A549 (cell line): Measurements from ENCODE around the gene RASGEF1C. TPM values are rescaled to one million over a fixed set of nuclear protein-coding genes. Genes with fewer than 3 reads are reported as not detected.

ENCODE experiments used
- ATAC-seq, 2 experiments: fragments of 200-7000 bp in 1 of 2; fragments of >200 bp in 1 of 2; cut with Nextera tagmentation in 1 of 2; cut with Tn5 transposase in 1 of 2; 3 replicates each; pipeline versions ENCODE4 v1.8.0 to v1.9.1; 2018 to 2020; ENCODE audit warnings: mild to moderate bottlenecking in 1 of 2, moderate library complexity in 1 of 2
- CTCF ChIA-PET: fragments of 300-600 bp; sonication (Branson Sonifier 250); formaldehyde crosslinking; extraction: SDS; loops from one replicate; lab custom pipeline; 2021; ENCODE audit warnings: antibody characterized with exemption, inconsistent platforms; lab: Yijun Ruan, JAX
- POLR2A ChIA-PET: fragments of 350-600 bp; formaldehyde crosslinking; extraction: SDS; loops from one replicate; lab custom pipeline; 2021; ENCODE audit warnings: antibody characterized with exemption, inconsistent platforms; lab: Yijun Ruan, JAX
- DNase-seq, 2 experiments: peaks; one replicate each; pipeline versions ENCODE4 v3.0.0 to v3.0.0-alpha.2; 2011 to 2016; ENCODE audit warnings: low read depth in 1 of 2, low spot score in 1 of 2
- FAIRE-seq: peaks from 2 replicates; lab custom pipeline; 2011; peaks lifted over from hg19 to GRCh38; lab: Jason Lieb, UNC
- H3K27ac ChIP-seq, 2 experiments: fragments of >200 bp; sonication (Bioruptor Twin); formaldehyde crosslinking; 3 replicates each; pipeline ENCODE4 v1.5.1; 2016 to 2017
- H3K4me1 ChIP-seq: fragments of >200 bp; sonication (Bioruptor Twin); formaldehyde crosslinking; 3 replicates; pipeline ENCODE4 v1.6.1; 2016
- H3K4me2 ChIP-seq: fragments of >200 bp; sonication (Bioruptor Twin); formaldehyde crosslinking; 3 replicates; pipeline ENCODE4 v1.6.1; 2016
- H3K4me3 ChIP-seq: fragments of >200 bp; sonication (Bioruptor Twin); formaldehyde crosslinking; 3 replicates; pipeline ENCODE4 v1.5.1; 2016
- H3K9me3 ChIP-seq: fragments of >200 bp; sonication (Bioruptor Twin); formaldehyde crosslinking; 3 replicates; pipeline ENCODE4 v1.6.1; 2016
- ATOH8 ChIP-seq: fragments of 250-450 bp; sonication (Bioruptor Pico); IDR thresholded peaks from 2 replicates; pipeline ENCODE4 v1.5.0; 2020; ENCODE audit warnings: low read depth, mild to moderate bottlenecking, moderate library complexity
- CBX2 ChIP-seq: fragments of 200-600 bp; sonication (generic); IDR thresholded peaks from 2 replicates; pipeline ENCODE4 v1.6.1; 2016; ENCODE audit warnings: low read depth, mild to moderate bottlenecking, borderline replicate concordance
- CBX8 ChIP-seq: fragments of 200-600 bp; sonication (generic); IDR thresholded peaks from 2 replicates; pipeline ENCODE4 v1.6.1; 2016
- CEBPB ChIP-seq, 2 experiments: fragments of >200 bp in 1 of 2; sonication (Bioruptor Twin) in 1 of 2; formaldehyde crosslinking in 1 of 2; IDR thresholded peaks; 2 replicates each; pipeline ENCODE4 v1.6.1; 2012 to 2016
- CTCF ChIP-seq: fragments of >200 bp; sonication (Bioruptor Twin); formaldehyde crosslinking; IDR thresholded peaks from 3 replicates; pipeline ENCODE4 v1.5.1; 2016
- EHMT2 ChIP-seq: fragments of 200-600 bp; sonication (generic); IDR thresholded peaks from 2 replicates; pipeline ENCODE4 v1.6.1; 2016; ENCODE audit warnings: antibody characterized with exemption, low read depth, mild to moderate bottlenecking, moderate library complexity
- FOSB ChIP-seq: fragments of 250-450 bp; sonication (Bioruptor Pico); IDR thresholded peaks from 2 replicates; pipeline ENCODE4 v1.5.0; 2020; ENCODE audit warnings: mild to moderate bottlenecking, moderate library complexity
- FOXS1 ChIP-seq: fragments of 250-450 bp; sonication (Bioruptor Pico); IDR thresholded peaks from 2 replicates; pipeline ENCODE4 v1.5.0; 2020; ENCODE audit warnings: mild to moderate bottlenecking, moderate library complexity
- HDAC2 ChIP-seq: fragments of 200-600 bp; sonication (generic); IDR thresholded peaks from 2 replicates; pipeline ENCODE4 v1.6.1; 2016
- HEYL ChIP-seq: fragments of 250-450 bp; sonication (Bioruptor Pico); IDR thresholded peaks from 2 replicates; pipeline ENCODE4 v1.8.0; 2021; ENCODE audit warnings: mild to moderate bottlenecking, moderate library complexity
- HOXA7 ChIP-seq: fragments of 250-450 bp; sonication (Bioruptor Pico); IDR thresholded peaks from 2 replicates; pipeline ENCODE4 v1.5.0; 2020; ENCODE audit warnings: mild to moderate bottlenecking, moderate library complexity
- HOXB5 ChIP-seq: fragments of 250-450 bp; sonication (Bioruptor Pico); IDR thresholded peaks from 2 replicates; pipeline ENCODE4 v1.5.0; 2020; ENCODE audit warnings: mild to moderate bottlenecking, moderate library complexity
- JUN ChIP-seq, 2 experiments: fragments of >200 bp; sonication (Bioruptor Twin); formaldehyde crosslinking; IDR thresholded peaks; 2 replicates in 1 of 2; 3 replicates in 1 of 2; pipeline ENCODE4 v1.6.1; 2016 to 2017
- JUNB ChIP-seq: fragments of >200 bp; sonication (Bioruptor Twin); formaldehyde crosslinking; IDR thresholded peaks from 2 replicates; pipeline ENCODE4 v1.6.1; 2016
- NFE2L2 ChIP-seq: fragments of 150-350 bp; conservative IDR thresholded peaks from 2 replicates; pipeline ENCODE4 v1.6.1; 2014; ENCODE audit warnings: low read length
- NPAS2 ChIP-seq: fragments of 250-450 bp; sonication (Bioruptor Pico); IDR thresholded peaks from 2 replicates; pipeline ENCODE4 v1.8.0; 2022; ENCODE audit warnings: mild to moderate bottlenecking, moderate library complexity, borderline replicate concordance
- RARB ChIP-seq: fragments of 250-450 bp; sonication (Bioruptor Pico); IDR thresholded peaks from 2 replicates; pipeline ENCODE4 v1.8.0; 2021; ENCODE audit warnings: mild to moderate bottlenecking, moderate library complexity
- RNF2 ChIP-seq: fragments of 200-600 bp; sonication (generic); IDR thresholded peaks from 2 replicates; pipeline ENCODE4 v1.6.1; 2016; ENCODE audit warnings: low read depth, mild to moderate bottlenecking, antibody characterized with exemption, moderate library complexity, borderline replicate concordance
- SMC3 ChIP-seq: fragments of >200 bp; sonication (Bioruptor Twin); formaldehyde crosslinking; IDR thresholded peaks from 3 replicates; pipeline ENCODE4 v1.6.1; 2018; ENCODE audit warnings: inconsistent platforms
- ZC3H11A ChIP-seq: fragments of 450-650 bp; IDR thresholded peaks from 2 replicates; pipeline ENCODE4 v1.6.1; 2014; ENCODE audit warnings: antibody characterized with exemption, mild to moderate bottlenecking
- WGBS: methylation state at CpG from one replicate; pipeline ENCODE4 v1.1.6; 2017; ENCODE audit errors: missing lambda C conversion rate; 5-methylcytosine and 5-hydroxymethylcytosine counted together
- polyA plus RNA-seq, 4 experiments: library from polyadenylated mRNA; depleted of rRNA in 3 of 4; stranded (reverse); fragments of >200 nt; fragmentation: RNase III in 1 of 4; extraction: RNeasy Plus Mini Kit Qiagen cat#74134 plus additional on column Dnase treatment in 1 of 4; gene quantifications; 2 replicates in 3 of 4; 3 replicates in 1 of 4; pipeline ENCODE4 v1.2.3, GENCODE V29; 2011 to 2017
- TF ChIP-seq, protein P1 (sequence below): fragments of 450-650 bp; IDR thresholded peaks from 2 replicates; pipeline ENCODE4 v1.6.1; 2014; ENCODE audit warnings: antibody characterized with exemption
- TF ChIP-seq, protein P2 (sequence below): IDR thresholded peaks from 2 replicates; pipeline ENCODE4 v1.6.1; 2012
- TF ChIP-seq, protein P3 (sequence below): fragments of 150-350 bp; IDR thresholded peaks from 2 replicates; pipeline ENCODE4 v1.6.1; 2014; ENCODE audit warnings: low read depth, mild to moderate bottlenecking, low read length
- TF ChIP-seq, protein P4 (sequence below): fragments of 200-600 bp; sonication (generic); IDR thresholded peaks from 2 replicates; pipeline ENCODE4 v1.6.1; 2016; ENCODE audit warnings: antibody characterized with exemption, mild to moderate bottlenecking, moderate library complexity

The RASGEF1C gene
- polyA plus RNA-seq, 2 of the 4 experiments (the other 2 are of a cell fraction): 0.12 TPM; not detected in 1

DNA sequence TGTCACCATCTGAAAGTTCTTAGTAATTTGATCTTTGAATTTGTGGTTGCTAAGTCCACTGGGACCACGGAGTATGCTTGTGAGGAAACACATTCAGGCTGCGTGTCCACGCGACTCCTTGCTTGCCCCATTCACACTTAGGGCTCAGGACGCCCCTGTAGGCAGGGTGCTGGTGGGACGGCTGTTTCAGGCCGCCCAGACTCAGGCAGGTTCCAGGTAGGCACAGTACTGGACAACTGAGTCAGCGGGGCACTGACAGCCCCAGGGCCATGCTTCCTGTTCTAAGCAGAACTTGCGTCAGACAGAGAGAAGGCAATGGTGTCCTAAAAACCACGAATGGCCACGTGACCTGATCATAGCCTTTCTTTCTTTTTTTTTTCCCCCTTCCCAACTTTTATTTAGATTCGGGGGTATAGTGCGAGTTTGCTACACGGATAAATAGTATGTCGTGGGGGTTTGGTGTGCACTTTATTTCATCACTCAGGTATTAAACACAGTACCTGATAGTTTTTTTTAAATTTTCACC lies 7.7 kb upstream of the RASGEF1C start:
- Histone ChIP-seq H3K4me3 (no peak overlapping the region), H3K4me1 (no peaks in the 10 kb centered on the region)
- DNase-seq: no peak
- no peak for ATAC-seq
- no peak for TF ChIP-seq NPAS2 (CRISPR knock-in tag)
- TF ChIP-seq JUN (IDR thresholded peaks at IDR 0.05): no peak
- no peak for TF ChIP-seq EHMT2
- no peak for TF ChIP-seq ATOH8
- no peak for TF ChIP-seq CBX8
- TF ChIP-seq RNF2: no peak
- TF ChIP-seq, protein P1, sequence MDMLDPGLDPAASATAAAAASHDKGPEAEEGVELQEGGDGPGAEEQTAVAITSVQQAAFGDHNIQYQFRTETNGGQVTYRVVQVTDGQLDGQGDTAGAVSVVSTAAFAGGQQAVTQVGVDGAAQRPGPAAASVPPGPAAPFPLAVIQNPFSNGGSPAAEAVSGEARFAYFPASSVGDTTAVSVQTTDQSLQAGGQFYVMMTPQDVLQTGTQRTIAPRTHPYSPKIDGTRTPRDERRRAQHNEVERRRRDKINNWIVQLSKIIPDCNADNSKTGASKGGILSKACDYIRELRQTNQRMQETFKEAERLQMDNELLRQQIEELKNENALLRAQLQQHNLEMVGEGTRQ: no peak
- no peak for TF ChIP-seq CBX2
- TF ChIP-seq, protein P2, sequence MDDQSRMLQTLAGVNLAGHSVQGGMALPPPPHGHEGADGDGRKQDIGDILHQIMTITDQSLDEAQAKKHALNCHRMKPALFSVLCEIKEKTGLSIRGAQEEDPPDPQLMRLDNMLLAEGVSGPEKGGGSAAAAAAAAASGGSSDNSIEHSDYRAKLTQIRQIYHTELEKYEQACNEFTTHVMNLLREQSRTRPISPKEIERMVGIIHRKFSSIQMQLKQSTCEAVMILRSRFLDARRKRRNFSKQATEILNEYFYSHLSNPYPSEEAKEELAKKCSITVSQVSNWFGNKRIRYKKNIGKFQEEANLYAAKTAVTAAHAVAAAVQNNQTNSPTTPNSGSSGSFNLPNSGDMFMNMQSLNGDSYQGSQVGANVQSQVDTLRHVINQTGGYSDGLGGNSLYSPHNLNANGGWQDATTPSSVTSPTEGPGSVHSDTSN: no peak
- TF ChIP-seq, protein P3, sequence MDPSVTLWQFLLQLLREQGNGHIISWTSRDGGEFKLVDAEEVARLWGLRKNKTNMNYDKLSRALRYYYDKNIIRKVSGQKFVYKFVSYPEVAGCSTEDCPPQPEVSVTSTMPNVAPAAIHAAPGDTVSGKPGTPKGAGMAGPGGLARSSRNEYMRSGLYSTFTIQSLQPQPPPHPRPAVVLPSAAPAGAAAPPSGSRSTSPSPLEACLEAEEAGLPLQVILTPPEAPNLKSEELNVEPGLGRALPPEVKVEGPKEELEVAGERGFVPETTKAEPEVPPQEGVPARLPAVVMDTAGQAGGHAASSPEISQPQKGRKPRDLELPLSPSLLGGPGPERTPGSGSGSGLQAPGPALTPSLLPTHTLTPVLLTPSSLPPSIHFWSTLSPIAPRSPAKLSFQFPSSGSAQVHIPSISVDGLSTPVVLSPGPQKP: no peak
- no peak for TF ChIP-seq NFE2L2
- no peak for TF ChIP-seq JUNB
- no peak for TF ChIP-seq HOXB5 (CRISPR knock-in tag)
- no peak for TF ChIP-seq FOXS1
- TF ChIP-seq CEBPB (IDR thresholded peaks at IDR 0.05): no peak
- no peak for TF ChIP-seq FOSB (CRISPR knock-in tag)
- TF ChIP-seq, all 56 proteins: peak for 0
- peaks cover 49% of the 10 kb centered on the region for H3K9me3 ChIP-seq
- no peak overlapping the region for H3K4me2 ChIP-seq
- ChIA-PET POLR2A (no interaction called here), CTCF (no interaction called here)
- H3K27ac ChIP-seq: no peak overlapping the region
- FAIRE-seq: no peak
- 72% methylated on average over 15 of the region's 15 CpGs for WGBS

- CTCF ChIA-PET: no interaction called here
- no peak overlapping the region for H3K4me3 ChIP-seq
- TF ChIP-seq SMC3 (no peak), HOXA7 (CRISPR knock-in tag) (no peak), ZC3H11A (no peak), EHMT2 (no peak), ATOH8 (no peak), RARB (no peak), HEYL (CRISPR knock-in tag) (no peak), HDAC2 (no peak), CTCF (no peak)
- TF ChIP-seq, protein P4, sequence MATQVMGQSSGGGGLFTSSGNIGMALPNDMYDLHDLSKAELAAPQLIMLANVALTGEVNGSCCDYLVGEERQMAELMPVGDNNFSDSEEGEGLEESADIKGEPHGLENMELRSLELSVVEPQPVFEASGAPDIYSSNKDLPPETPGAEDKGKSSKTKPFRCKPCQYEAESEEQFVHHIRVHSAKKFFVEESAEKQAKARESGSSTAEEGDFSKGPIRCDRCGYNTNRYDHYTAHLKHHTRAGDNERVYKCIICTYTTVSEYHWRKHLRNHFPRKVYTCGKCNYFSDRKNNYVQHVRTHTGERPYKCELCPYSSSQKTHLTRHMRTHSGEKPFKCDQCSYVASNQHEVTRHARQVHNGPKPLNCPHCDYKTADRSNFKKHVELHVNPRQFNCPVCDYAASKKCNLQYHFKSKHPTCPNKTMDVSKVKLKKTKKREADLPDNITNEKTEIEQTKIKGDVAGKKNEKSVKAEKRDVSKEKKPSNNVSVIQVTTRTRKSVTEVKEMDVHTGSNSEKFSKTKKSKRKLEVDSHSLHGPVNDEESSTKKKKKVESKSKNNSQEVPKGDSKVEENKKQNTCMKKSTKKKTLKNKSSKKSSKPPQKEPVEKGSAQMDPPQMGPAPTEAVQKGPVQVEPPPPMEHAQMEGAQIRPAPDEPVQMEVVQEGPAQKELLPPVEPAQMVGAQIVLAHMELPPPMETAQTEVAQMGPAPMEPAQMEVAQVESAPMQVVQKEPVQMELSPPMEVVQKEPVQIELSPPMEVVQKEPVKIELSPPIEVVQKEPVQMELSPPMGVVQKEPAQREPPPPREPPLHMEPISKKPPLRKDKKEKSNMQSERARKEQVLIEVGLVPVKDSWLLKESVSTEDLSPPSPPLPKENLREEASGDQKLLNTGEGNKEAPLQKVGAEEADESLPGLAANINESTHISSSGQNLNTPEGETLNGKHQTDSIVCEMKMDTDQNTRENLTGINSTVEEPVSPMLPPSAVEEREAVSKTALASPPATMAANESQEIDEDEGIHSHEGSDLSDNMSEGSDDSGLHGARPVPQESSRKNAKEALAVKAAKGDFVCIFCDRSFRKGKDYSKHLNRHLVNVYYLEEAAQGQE: no peak
Measured at GRCh38 chr5:180215783-180216630, 7.0 kb upstream of the RASGEF1C start.

More at GRCh38 chr5:180215783-180216630, 7.0 kb upstream of the RASGEF1C start:
- DNase-seq (no peak), ATAC-seq (0 out of 6 replicates have a peak, but pooled peaks of 1 of the 2 experiments have one; percentile 3), FAIRE-seq (no peak)
- Histone ChIP-seq H3K9me3 (peaks cover 43% of the 10 kb centered on the region), H3K4me1 (no peaks in the 10 kb centered on the region), H3K27ac (no peak overlapping the region), H3K4me2 (no peak overlapping the region)
- POLR2A ChIA-PET: interaction anchor here (0.6 kb wide), 1 partner anchor 249 kb away, joined by 4 read pairs; no protein-coding TSS in a partner anchor
- WGBS: 75% methylated on average over 27 of the region's 34 CpGs
